Smooth muscle cell (in vitro differentiated cells): ENCODE data around the gene PIBF1. TPM values are rescaled to one million over a fixed set of nuclear protein-coding genes. Genes with fewer than 3 reads are reported as not detected.
"Not testable (repeated sequence)": the region's sequence is repeated elsewhere in the genome, so short reads cannot be mapped to it uniquely, and the experiment has no call there.

Source experiments
- DNase-seq: peaks from one replicate; lab custom pipeline; 2025; ENCODE audit not compliant: unreplicated experiment; lab: John Stamatoyannopoulos, UW
- H2AFZ ChIP-seq: fragments of 200-600 bp; sonication (generic); 2 replicates; pipeline ENCODE4 v1.6.0; 2016; ENCODE audit warnings: antibody characterized with exemption, low read depth, mild to moderate bottlenecking
- H3F3A ChIP-seq: fragments of 200-600 bp; sonication (generic); 2 replicates; pipeline ENCODE4 v1.6.0; 2017; ENCODE audit warnings: antibody characterized with exemption, low read depth
- H3K27ac ChIP-seq: fragments of 200-600 bp; sonication (generic); 2 replicates; pipeline ENCODE4 v1.5.1; 2016; ENCODE audit warnings: low read depth, mild to moderate bottlenecking
- H3K27me3 ChIP-seq: fragments of 200-600 bp; sonication (generic); 2 replicates; pipeline ENCODE4 v1.6.1; 2016; ENCODE audit warnings: low read depth, mild to moderate bottlenecking
- H3K36me3 ChIP-seq: fragments of 200-600 bp; sonication (generic); 2 replicates; pipeline ENCODE4 v1.5.1; 2016; ENCODE audit warnings: low read depth
- H3K4me1 ChIP-seq: fragments of 200-600 bp; sonication (generic); 2 replicates; pipeline ENCODE4 v1.5.1; 2016; ENCODE audit warnings: low read depth
- H3K4me2 ChIP-seq: fragments of 200-600 bp; sonication (generic); 2 replicates; pipeline ENCODE4 v1.6.0; 2016; ENCODE audit warnings: mild to moderate bottlenecking
- H3K4me3 ChIP-seq: fragments of 200-600 bp; sonication (generic); 2 replicates; pipeline ENCODE4 v1.5.1; 2016; ENCODE audit warnings: mild to moderate bottlenecking
- H3K79me2 ChIP-seq: fragments of 200-600 bp; sonication (generic); 2 replicates; pipeline ENCODE4 v1.6.0; 2016; ENCODE audit warnings: low read depth, mild to moderate bottlenecking
- H3K9ac ChIP-seq: fragments of 200-600 bp; sonication (generic); 2 replicates; pipeline ENCODE4 v1.6.0; 2016; ENCODE audit warnings: low read depth
- H3K9me3 ChIP-seq: fragments of 200-600 bp; sonication (generic); replicated peaks from 2 replicates; pipeline ENCODE4 v1.5.1; 2016; ENCODE audit warnings: low read depth
- H4K20me1 ChIP-seq: fragments of 200-600 bp; sonication (generic); 2 replicates; pipeline ENCODE4 v1.6.0; 2016; ENCODE audit warnings: low read depth
- WGBS: methylation state at CpG from one replicate; pipeline ENCODE4 v1.1.7; 2016; ENCODE audit warnings: low lambda C conversion rate; 5-methylcytosine and 5-hydroxymethylcytosine counted together
- polyA plus RNA-seq: library from polyadenylated mRNA; unstranded; fragments of >200 nt; fragmentation: Nextera tagmentation; extraction: Ambion mirVana; gene quantifications from 2 replicates; pipeline ENCODE4 v1.2.1, GENCODE V29; 2016
- total RNA-seq: library from RNA; depleted of rRNA; stranded (reverse); fragments of >200 nt; gene quantifications from 2 replicates; pipeline ENCODE4 v1.2.3, GENCODE V29; 2014
- TF ChIP-seq, protein P1 (sequence below): fragments of 200-600 bp; sonication (generic); IDR thresholded peaks from 2 replicates; pipeline ENCODE4 v1.5.1; 2017; ENCODE audit warnings: borderline replicate concordance, mild to moderate bottlenecking, antibody characterized with exemption; ENCODE audit not compliant: insufficient read depth, poor library complexity, severe bottlenecking

The PIBF1 gene
- total and polyA plus RNA-seq, 2 experiments from 2014 or later: 14.1 to 30.8 TPM

DNA sequence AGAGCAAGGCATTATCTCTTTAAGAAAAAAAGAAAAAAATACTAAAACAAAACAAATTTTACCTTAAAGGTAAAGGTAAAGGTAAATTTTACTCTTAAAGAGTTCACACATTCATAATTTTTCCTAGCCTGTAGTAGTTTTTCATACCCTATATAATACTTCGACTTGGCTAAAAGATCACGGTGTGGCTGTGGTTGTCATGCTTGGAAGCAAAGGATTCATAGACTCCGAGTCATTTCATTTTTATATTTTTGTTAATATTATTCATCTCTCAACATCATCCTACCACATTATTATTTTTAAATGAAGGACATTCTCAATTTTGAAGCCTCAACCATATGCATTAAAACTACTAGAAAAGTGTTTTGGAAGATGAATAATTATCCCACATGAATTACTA is 52.7 kb downstream of the PIBF1 start:
- H3K36me3 ChIP-seq: no peaks in the 10 kb centered on the region
- H4K20me1 ChIP-seq: peaks cover 9% of the 10 kb centered on the region
- H3F3A ChIP-seq: no peaks in the 10 kb centered on the region
- peaks cover 9% of the 10 kb centered on the region for H3K79me2 ChIP-seq
- H2AFZ ChIP-seq: no peak overlapping the region
- no peak overlapping the region for H3K4me3 ChIP-seq
- H3K4me2 ChIP-seq: no peak overlapping the region
- no peaks in the 10 kb centered on the region for H3K4me1 ChIP-seq
- no peaks in the 10 kb centered on the region for H3K9me3 ChIP-seq
- WGBS: 91% methylated on average over 3 of the region's 3 CpGs
- TF ChIP-seq, protein P1, sequence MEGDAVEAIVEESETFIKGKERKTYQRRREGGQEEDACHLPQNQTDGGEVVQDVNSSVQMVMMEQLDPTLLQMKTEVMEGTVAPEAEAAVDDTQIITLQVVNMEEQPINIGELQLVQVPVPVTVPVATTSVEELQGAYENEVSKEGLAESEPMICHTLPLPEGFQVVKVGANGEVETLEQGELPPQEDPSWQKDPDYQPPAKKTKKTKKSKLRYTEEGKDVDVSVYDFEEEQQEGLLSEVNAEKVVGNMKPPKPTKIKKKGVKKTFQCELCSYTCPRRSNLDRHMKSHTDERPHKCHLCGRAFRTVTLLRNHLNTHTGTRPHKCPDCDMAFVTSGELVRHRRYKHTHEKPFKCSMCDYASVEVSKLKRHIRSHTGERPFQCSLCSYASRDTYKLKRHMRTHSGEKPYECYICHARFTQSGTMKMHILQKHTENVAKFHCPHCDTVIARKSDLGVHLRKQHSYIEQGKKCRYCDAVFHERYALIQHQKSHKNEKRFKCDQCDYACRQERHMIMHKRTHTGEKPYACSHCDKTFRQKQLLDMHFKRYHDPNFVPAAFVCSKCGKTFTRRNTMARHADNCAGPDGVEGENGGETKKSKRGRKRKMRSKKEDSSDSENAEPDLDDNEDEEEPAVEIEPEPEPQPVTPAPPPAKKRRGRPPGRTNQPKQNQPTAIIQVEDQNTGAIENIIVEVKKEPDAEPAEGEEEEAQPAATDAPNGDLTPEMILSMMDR: no peak
- no peak for DNase-seq
- no peaks in the 10 kb centered on the region for H3K27me3 ChIP-seq
- H3K9ac ChIP-seq: no peak overlapping the region
- no peak overlapping the region for H3K27ac ChIP-seq

DNA sequence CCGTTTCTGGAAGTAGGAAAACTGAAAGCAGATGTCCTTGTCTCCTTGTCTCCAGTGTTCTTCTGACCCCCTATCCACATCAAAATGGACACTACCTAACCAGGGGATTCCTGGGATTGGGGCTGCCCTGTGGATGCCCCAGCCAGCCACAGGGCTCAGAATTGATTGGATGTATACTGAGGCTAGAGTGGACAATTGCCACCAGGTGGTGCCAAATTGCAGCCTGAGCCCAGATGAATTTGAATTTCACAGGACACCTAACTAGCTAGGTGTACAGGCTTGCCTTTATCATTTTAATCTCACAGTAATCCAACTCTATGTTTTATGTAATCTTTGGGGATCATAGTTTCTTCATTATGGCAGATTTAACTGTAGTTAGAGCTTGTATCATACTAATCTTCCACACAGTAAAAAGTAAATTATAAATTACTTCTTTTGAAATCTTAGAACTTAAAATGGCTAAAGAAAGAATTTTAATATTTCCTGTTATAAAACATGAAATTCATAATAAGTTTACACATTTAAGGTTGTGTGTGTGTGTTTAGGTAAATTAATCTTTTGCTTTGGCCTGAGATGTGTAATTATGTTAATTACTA is 58.0 kb downstream of the PIBF1 start:
- H3K27ac ChIP-seq: no peak overlapping the region
- H2AFZ ChIP-seq: no peak overlapping the region
- H3K36me3 ChIP-seq: no peaks in the 10 kb centered on the region
- no peak for DNase-seq
- H4K20me1 ChIP-seq: no peaks in the 10 kb centered on the region
- no peaks in the 10 kb centered on the region for H3F3A ChIP-seq
- no peaks in the 10 kb centered on the region for H3K79me2 ChIP-seq
- H3K27me3 ChIP-seq: no peaks in the 10 kb centered on the region
- H3K4me2 ChIP-seq: no peak overlapping the region
- WGBS: 95% methylated on average over 1 of the region's 1 CpG
- no peaks in the 10 kb centered on the region for H3K4me1 ChIP-seq
- H3K4me3 ChIP-seq: no peak overlapping the region
- H3K9ac ChIP-seq: no peak overlapping the region
- H3K9me3 ChIP-seq: no peaks in the 10 kb centered on the region
- TF ChIP-seq, protein P1: peak; percentile 69

DNA sequence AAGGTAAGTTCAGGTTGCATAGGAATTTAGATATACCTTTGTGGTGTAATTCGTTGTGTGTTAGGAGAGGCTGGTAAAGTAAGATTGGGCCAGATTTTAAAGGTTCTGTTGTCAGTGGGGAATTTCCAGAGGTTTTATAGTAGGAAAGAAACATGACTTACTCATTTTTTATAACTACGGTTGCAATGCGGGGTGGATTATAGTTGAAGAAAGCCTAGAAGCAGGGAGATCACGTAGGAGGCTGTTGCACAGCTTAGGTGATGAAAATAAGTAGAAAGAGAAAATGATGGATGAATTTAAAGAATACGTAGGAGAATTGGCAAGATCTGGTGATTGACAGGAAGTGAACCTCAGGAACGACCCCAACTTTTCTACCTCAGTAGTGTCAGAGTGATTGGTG is 61.1 kb downstream of the PIBF1 start:
- no peak for DNase-seq
- 94% methylated on average over 6 of the region's 6 CpGs for WGBS
- Histone ChIP-seq H3F3A (no peaks in the 10 kb centered on the region), H2AFZ (no peak overlapping the region), H3K27ac (no peak overlapping the region), H3K79me2 (peaks cover 3% of the 10 kb centered on the region), H3K36me3 (peaks cover 11% of the 10 kb centered on the region), H3K4me2 (no peak overlapping the region), H4K20me1 (no peaks in the 10 kb centered on the region), H3K9ac (no peak overlapping the region), H3K4me3 (no peak overlapping the region), H3K9me3 (no peaks in the 10 kb centered on the region), H3K4me1 (no peaks in the 10 kb centered on the region), H3K27me3 (no peaks in the 10 kb centered on the region)
- TF ChIP-seq, protein P1: no peak

DNA sequence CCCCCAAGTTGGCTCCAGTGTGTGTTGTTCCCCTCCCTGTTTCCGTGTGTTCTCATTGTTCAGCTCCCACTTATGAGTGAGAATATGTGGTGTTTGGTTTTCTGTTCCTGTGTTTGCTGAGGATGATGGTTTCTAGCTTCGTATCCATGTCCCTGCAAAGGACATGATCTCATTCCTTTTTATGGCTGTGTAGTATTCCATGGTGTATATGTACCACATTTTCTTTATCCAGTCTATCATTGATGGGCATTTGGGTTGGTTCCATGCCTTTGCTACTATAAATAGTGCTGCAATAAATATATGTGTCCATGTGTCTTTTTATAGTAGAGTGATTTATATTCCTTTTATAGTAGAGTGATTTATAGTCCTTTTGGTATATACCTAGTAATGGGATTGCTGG is 63.2 kb downstream of the PIBF1 start:
- H3K36me3 ChIP-seq: peaks cover 14% of the 10 kb centered on the region
- not testable (repeated sequence) for H3K27me3 ChIP-seq, H3K4me2 ChIP-seq, H3F3A ChIP-seq, H3K79me2 ChIP-seq, H4K20me1 ChIP-seq, H3K4me1 ChIP-seq, H3K9ac ChIP-seq, H2AFZ ChIP-seq, H3K9me3 ChIP-seq, H3K4me3 ChIP-seq, DNase-seq, H3K27ac ChIP-seq
- 95% methylated on average over 2 of the region's 2 CpGs for WGBS
